HG03135 (cell line): ENCODE data around the gene PHF2.

ENCODE experiments used
- ATAC-seq: cut with Tn5 transposase; IDR thresholded peaks from one replicate; pipeline ENCODE4 v1.9.1; 2021; ENCODE audit warnings: mild to moderate bottlenecking, moderate library complexity; ENCODE audit not compliant: unreplicated experiment

The PHF2 gene

GRCh38 chr9:93567271-93567959, 9.0 kb upstream of the PHF2 start:
- no peak for ATAC-seq

GRCh38 chr9:93568169-93568568, 8.2 kb upstream of the PHF2 start:
- ATAC-seq = no peak

GRCh38 chr9:93569621-93570174, 6.7 kb upstream of the PHF2 start:
- ATAC-seq = no peak

GRCh38 chr9:93572221-93572620, 4.2 kb upstream of the PHF2 start:
- ATAC-seq = no peak

GRCh38 chr9:93572636-93573515, 3.5 kb upstream of the PHF2 start:
- ATAC-seq = no peak

GRCh38 chr9:93573516-93573828, 2.9 kb upstream of the PHF2 start:
- no peak for ATAC-seq

GRCh38 chr9:93574091-93574899, 2.1 kb upstream of the PHF2 start:
- no peak for ATAC-seq

- ATAC-seq = no peak
Observed at GRCh38 chr9:93574900-93575795, 1.2 kb upstream of the PHF2 start.

- no peak for ATAC-seq
Observed at GRCh38 chr9:93575796-93576257, 557 bp upstream of the PHF2 start.

GRCh38 chr9:93577078-93577974, 942 bp downstream of the PHF2 start:
- ATAC-seq = no peak

- ATAC-seq = no peak
Observed at GRCh38 chr9:93577975-93578682, 1.7 kb downstream of the PHF2 start.

GRCh38 chr9:93578844-93579243, 2.5 kb downstream of the PHF2 start:
- ATAC-seq = no peak

- ATAC-seq = no peak
Observed at GRCh38 chr9:93579711-93580516, 3.5 kb downstream of the PHF2 start.

GRCh38 chr9:93580654-93581380, 4.4 kb downstream of the PHF2 start:
- ATAC-seq = no peak

GRCh38 chr9:93582115-93582514, 5.7 kb downstream of the PHF2 start:
- no peak for ATAC-seq

GRCh38 chr9:93582550-93582949, 6.2 kb downstream of the PHF2 start:
- ATAC-seq = no peak

- ATAC-seq = no peak
Observed at GRCh38 chr9:93585259-93585658, 8.9 kb downstream of the PHF2 start.
